GOT3 (cell line): ENCODE results near the gene INPP4A.

ENCODE experiments used
- DNase-seq: peaks from one replicate; lab custom pipeline; 2025; ENCODE audit warnings: mixed read lengths; lab: John Stamatoyannopoulos, UW

INPP4A gene

DNA sequence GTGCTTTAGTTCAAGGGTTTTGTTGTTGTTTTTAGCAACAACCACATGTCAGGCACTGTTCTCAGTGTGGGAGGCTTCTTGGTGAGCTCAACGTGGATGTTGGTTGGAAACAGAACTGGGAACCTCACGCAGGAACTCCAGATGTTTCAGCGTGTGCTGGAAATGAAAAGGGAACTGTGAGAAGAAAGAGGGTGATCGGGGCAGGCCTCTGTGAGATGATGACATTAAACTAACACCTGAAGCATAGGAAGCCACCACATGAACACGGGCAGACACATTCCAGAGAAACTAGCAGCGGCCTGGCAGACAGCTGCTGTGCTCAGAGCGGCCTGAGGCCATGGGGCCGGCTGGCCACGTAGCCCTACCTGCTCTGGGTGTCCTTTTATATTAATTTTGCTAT, 97.2 kb downstream of the INPP4A start:
- DNase-seq = no peak

DNA sequence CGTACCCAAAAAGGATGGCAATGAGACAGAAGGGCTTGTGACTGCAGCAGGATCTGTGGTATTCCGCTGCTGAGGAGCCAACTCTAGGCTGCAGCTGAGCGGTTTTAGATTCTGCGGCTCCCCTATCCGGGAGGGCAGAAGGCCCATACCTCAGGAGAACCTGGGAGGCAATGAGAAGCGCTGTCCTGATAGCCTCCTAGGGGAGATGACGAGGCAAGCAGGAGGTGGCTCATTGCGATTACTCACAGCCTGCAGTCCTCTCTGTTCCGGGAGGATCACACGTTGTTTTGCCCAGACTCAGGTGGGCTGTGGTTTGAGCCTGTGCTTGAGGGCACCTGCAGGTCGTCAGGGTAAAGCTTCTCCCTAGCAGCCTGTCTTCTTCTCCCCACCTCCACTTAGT, 98.6 kb downstream of the INPP4A start:
- no peak for DNase-seq

DNA sequence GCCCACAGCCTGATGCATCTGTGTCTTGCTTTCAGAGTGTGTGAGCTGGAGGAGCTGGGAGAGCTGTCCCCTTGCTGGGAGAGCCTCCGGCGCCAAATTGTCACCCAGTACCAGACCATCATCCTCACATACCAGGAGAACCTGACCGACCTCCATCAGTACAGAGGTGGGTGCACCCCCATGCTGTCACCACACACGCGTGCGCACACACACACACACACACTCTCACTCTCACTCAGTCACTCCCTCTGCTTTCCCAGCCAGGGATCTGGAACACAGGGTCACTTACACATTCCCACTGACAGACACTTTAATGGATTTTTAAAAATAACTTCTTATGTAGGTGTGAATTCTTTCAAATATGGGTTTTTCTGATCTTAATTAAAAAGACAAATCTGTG, 99.2 kb downstream of the INPP4A start:
- DNase-seq = no peak

- no peak for DNase-seq
Measured at GRCh38 chr2:98545591-98545990, 100.9 kb downstream of the INPP4A start.

DNA sequence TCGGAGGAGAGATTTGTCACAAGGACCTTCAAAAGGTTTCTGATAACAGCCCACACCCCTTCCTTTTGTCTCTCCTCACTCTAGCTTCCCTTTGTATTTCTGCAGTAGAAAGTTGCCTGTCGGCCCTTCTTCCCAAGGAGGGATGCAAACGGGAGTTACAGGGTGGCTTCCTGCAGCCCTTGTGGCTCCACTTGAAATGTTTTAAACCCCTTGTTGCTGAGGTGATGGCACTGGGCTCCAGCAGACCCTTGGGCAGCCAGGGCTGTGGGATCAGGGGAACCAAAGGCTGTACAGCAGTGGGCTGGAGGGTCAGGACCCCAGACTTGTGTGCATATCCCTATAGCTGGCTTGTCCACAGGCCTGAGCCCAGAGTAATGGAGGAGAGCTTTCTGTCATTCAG, 101.5 kb downstream of the INPP4A start:
- no peak for DNase-seq

DNA sequence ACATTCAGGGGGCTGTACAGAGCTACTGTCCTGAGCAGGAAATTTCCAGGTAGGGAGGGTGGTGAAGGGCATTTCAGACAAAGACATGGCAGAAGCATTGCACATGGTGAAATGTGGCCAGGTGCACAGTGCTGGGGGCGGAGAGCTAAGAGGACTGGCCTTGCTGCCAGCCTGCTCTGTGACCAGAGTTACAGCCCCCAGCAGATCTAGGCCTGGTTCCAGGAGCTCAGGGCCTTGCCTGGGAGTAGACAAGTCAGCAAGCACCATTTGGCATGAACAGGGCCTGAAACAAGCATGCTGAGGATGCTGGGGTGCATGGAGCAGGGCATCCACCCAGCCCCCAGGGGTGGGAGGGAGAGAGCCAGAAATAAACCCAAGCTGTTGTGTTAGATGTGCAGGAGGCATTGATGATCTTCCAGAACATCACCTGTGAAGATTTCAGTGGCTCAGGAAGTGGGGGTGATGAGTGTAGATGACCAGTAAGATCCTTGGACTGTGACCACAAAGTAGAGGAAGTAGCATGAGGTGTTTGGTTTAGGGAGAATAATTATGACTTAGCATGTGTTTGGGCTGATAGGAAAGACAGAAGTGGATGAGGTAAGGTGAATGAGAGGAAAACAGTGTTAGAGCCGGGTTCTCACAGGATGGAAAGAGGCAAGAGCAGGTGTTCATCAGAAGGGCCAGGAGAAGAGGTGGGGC, 102.6 kb downstream of the INPP4A start:
- DNase-seq = no peak

DNA sequence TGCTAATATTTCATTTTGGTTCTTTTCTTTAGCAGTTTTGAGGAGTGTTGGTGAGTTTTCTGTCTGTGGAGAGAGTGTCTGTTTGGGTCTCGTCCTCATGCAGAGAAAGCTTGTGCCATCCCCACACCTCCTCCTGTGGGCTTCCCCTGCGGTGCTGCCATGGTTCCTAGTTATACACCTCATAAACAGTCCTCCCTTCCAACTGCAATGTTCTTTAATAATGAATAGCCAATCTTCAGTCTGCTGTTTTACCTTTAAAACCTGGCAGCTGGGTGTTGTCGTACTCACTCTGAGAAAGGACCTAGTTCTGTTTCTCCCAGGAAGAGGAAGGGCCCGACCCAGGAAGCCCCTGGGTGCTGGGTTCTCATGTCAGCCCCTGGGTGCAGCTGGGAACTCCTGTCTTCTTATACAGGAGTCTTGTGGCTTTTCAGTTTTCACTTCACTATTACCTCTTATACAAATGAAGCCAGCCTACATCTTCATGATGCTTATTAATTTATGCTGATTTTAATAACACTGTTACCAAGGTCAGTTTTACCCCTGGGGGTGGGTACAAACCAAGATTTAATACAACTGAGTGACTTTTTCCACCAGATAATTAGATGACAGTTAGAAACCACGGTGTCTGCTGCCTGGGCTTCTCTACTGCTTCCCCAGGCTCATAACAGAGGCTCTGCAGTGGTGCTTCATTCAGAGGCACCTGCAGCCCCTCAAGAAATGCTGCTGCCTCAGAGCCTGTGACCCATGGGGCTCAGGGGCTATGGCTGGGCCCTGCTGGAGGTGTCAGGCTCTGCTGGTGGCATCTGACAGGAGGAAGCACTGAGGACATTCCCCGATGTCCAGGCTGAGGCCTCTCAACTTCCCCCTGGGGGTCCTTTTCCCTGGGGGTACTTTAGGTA, 104.5 kb downstream of the INPP4A start:
- DNase-seq = no peak

DNA sequence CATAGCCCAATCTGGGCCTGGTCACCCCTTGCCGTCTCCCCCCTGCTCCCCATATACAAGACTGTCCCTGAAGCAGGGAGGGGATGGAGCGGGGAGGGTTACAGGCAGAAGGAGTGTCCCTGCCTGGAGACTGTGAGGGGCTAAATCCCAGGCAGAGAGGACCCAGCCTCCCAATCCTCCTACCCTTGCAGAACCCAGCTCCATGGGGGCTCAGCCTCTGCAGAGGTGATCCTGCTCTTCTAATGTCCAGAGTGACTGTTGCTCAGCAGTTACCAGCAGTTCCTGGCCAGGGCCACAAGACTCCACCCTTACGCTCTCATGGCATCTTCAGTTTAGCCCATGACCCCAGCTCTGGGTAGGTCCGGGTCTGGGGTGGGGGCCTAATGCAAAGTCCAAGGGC, 105.5 kb downstream of the INPP4A start:
- no peak for DNase-seq

- DNase-seq = no peak
Measured at GRCh38 chr2:98551316-98551715, 106.7 kb downstream of the INPP4A start.

DNA sequence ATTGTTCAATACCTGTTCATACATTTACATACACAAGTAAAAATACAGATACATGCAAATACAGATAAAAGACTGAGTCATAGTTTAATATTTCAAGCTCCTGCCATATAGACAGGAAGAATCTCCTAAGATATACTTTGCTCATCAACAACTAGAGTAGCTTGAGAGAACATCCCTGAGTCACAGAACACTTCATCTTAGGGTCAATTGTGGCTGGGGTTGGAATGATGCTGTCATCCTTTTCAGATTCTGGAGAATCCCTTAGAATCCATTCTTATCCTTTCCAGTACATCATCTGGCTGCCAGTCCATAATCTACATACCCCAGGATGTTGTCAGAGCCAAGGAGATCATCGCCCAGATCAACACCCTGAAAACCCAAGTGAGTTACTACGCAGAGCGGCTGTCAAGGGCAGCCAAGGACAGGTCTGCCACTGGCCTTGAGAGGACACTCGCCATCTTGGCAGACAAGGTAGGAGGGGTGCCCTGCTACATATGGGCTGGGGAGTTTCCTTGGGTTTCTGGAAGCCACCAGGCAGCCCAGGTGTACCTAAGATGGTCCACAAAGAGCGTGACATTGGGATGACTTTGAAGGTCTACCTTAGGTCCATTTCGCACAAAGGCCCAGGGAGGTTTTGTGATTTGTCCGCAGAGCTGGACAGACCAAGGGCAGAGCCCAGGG, 108.0 kb downstream of the INPP4A start:
- DNase-seq = no peak

GRCh38 chr2:98554116-98554861, 109.6 kb downstream of the INPP4A start:
- DNase-seq = no peak

GRCh38 chr2:98555696-98556095, 111.0 kb downstream of the INPP4A start:
- no peak for DNase-seq

- no peak for DNase-seq
Measured at GRCh38 chr2:98556344-98557033, 111.8 kb downstream of the INPP4A start.

DNA sequence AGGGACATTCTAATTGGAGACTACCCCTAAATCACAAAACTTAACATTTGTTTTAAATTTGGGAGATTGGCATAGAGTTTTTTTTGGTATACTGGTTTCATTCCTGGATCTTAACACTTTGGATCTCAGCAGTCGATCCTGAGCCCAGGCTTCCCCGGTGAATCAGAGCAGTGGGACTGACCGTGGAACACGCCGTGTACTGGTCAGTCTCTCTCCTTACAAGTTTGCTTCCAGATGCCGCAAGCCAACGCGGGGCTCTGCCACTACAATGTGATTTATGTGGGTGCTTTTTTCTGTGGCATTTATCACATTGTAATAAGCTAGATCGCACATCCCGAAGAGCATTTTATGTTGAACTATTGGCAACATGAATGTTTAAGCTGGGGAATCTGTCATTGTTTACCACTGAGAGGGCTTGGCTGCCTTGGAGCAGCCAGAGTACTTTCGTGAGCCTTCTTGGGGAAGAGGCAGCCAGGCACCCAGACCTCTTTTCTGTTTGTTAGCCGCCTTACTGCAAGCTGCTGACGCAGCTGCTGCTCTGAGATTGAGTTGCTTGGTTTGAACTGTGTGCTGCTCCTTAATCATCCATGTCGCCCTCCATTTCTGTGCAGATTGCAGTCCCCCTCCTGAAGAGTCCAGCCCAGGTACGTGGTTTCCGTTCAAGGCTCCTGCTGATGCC, 114.3 kb downstream of the INPP4A start:
- no peak for DNase-seq

DNA sequence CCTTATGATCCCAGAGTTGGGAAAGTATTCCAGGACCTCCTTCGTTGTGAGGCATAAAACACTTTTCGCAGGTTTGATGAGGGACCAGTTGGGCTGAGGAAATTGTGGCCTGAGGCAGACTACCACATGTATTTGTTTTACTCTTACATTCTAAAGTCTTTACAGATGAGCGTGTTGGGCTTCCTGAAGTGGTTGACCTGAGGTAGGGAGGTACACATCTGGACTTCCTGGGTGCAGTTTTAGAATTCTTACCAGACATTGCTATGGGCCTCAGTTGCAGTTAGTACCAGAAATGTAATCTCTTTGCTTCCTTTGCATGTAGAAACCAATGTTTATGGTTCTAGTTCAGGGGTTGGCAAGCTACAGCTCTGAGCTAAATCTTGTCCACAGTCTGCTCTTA, 114.9 kb downstream of the INPP4A start:
- DNase-seq = no peak

- no peak for DNase-seq
Measured at GRCh38 chr2:98560256-98560771, 115.7 kb downstream of the INPP4A start.

DNA sequence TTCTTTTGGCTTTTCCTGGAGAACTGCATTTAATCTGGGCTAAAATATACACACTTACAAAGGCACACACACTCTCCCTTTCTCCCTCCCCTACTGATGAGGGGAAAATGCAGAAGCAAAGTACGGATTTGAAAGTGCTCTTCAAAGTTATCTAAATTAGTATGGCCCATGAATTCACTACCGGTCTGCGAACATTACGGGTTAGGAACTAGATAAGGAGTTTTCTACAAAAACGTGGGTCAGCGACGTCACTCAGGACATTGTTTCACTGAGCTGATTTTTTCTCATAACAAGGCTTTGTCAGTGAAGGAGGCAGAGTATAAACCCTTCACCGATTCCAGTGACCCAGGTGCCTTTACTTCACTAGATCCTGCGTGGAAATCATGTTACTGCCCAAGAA, 116.4 kb downstream of the INPP4A start:
- no peak for DNase-seq

- DNase-seq = no peak
Measured at GRCh38 chr2:98561902-98562695, 117.4 kb downstream of the INPP4A start.

DNA sequence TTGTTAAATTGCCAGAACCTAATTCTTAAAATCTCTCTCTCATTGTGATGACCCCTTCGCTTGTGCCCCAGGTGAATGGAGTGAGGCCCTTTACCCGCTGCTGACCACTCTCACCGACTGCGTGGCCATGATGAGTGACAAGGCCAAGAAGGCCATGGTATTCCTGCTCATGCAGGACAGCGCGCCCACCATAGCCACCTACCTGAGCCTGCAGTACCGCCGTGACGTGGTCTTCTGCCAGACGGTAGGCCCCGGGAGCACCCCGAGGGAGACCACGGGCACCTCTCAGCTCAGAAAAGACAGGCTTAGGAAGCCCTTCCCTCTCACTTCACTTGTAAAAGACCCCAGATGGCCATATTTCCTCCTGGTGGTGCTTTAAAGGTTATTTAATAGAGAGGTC, 118.7 kb downstream of the INPP4A start:
- DNase-seq = no peak
